ENCODE measurements around the gene SGK1. TPM values are rescaled to one million over a fixed set of nuclear protein-coding genes. Genes with fewer than 3 reads are reported as not detected.

The SGK1 gene
- total RNA-seq, 1 experiment from 2014 or later: 7.8 TPM

GRCh38 chr6:134175532-134176263 is 142.2 kb downstream of the SGK1 start:
- H2AK5ac ChIP-seq (ENCODE audit: insufficient read length, low read length): no peak overlapping the region
- no peak overlapping the region for H2BK5ac ChIP-seq (ENCODE audit: insufficient read length, low read length)
- H3K18ac ChIP-seq (ENCODE audit: insufficient read length, low read depth, low read length): peak overlapping the region; percentile 40
- H4K91ac ChIP-seq (ENCODE audit: insufficient read length, low read depth, low read length): peak overlapping the region; percentile 68
- H3K79me2 ChIP-seq (ENCODE audit: insufficient read depth, low read length): no peaks in the 10 kb centered on the region
- H3K9me3 ChIP-seq (ENCODE audit: control insufficient read depth, low read depth, low read length): no peaks in the 10 kb centered on the region
- H3K4ac ChIP-seq (ENCODE audit: low read depth, low read length): 0 out of 2 replicates have a peak overlapping the region, but pooled peaks have one; percentile 13
- no peaks in the 10 kb centered on the region; the same call in 1 of the 2 replicates for H3K27me3 ChIP-seq (ENCODE audit: insufficient read depth, low read length)
- H3K4me3 Mint-ChIP-seq: peak overlapping the region; percentile 82 to 85
- H3K27me3 Mint-ChIP-seq (ENCODE audit: low read depth): peaks cover 23% of the 10 kb centered on the region
- no peak for TF ChIP-seq CTCF (conservative IDR thresholded peaks at IDR 0.05)
- H4K20me1 ChIP-seq (ENCODE audit: control insufficient read depth, insufficient read depth, insufficient read length): no peaks in the 10 kb centered on the region
- no peaks in the 10 kb centered on the region; a peak in 2 of 5 replicates for H3K9me3 Mint-ChIP-seq
- no peak overlapping the region for H2BK120ac ChIP-seq (ENCODE audit: low read depth, low read length, poor library complexity, severe bottlenecking)
- no peak overlapping the region for H2BK12ac ChIP-seq (ENCODE audit: insufficient read length, low read depth, low read length)
- no peak overlapping the region for H3K27ac ChIP-seq (ENCODE audit: insufficient read length, low read depth, low read length)
- peak overlapping the region; percentile 42 for H3K9ac ChIP-seq (ENCODE audit: extremely low read depth, insufficient read length, low read length)
- H4K8ac ChIP-seq (replicated peaks; ENCODE audit: insufficient read length, low read depth, low read length): no peak overlapping the region
- H3K79me1 ChIP-seq (ENCODE audit: insufficient read depth, low read depth, low read length, poor library complexity, severe bottlenecking): no peaks in the 10 kb centered on the region
- H3K36me3 Mint-ChIP-seq (ENCODE audit: insufficient read depth in 1 of 3, low read depth in 3 of 3): peaks cover 22 to 28% (median 25%) of the 10 kb centered on the region in 3 experiments
- no peak overlapping the region for H2BK15ac ChIP-seq (ENCODE audit: low read depth, low read length)
- no peaks in the 10 kb centered on the region; the same call in 1 of the 2 replicates for H3K4me1 ChIP-seq (ENCODE audit: insufficient read depth, low read length)
- no peak overlapping the region for H3K56ac ChIP-seq (ENCODE audit: insufficient read length, low read depth, low read length)
- H3T11ph ChIP-seq (ENCODE audit: low read length): no peak overlapping the region
- peaks cover 23 to 36% of the 10 kb centered on the region in 2 experiments for H3K4me1 Mint-ChIP-seq
- no CpG with 5 or more reads among the region's 44 CpGs for WGBS (ENCODE audit: extremely low coverage, insufficient read length, low lambda C conversion rate)
- peak overlapping the region; percentile 64 to 93 (median 68); a peak in 5 of 7 replicates for H3K27ac Mint-ChIP-seq
- no peak overlapping the region for H3K23ac ChIP-seq (ENCODE audit: insufficient read length, low read depth, low read length)
- DNase-seq: no peak
- no peak overlapping the region for H2BK20ac ChIP-seq (ENCODE audit: low read depth, low read length, poor library complexity, severe bottlenecking)
- peaks cover 18% of the 10 kb centered on the region for H3K23me2 ChIP-seq (ENCODE audit: insufficient read length, low read depth, low read length, poor library complexity, severe bottlenecking)
- H4K5ac ChIP-seq (ENCODE audit: insufficient read length, low read depth, low read length): no peak overlapping the region
- H2AFZ ChIP-seq (ENCODE audit: low read length): no peak overlapping the region
- peak overlapping the region; percentile 94 for H3K14ac ChIP-seq (ENCODE audit: insufficient read depth, low read length)
- H3K4me2 ChIP-seq (ENCODE audit: insufficient read depth, insufficient read length, low read length): peak overlapping the region; percentile 94
